ENCODE results near the gene NEK1. TPM values are rescaled to one million over a fixed set of nuclear protein-coding genes. Genes with fewer than 3 reads are reported as not detected.
"Not testable (repeated sequence)": the region's sequence is repeated elsewhere in the genome, so short reads cannot be mapped to it uniquely, and the experiment has no call there.

Gene NEK1
- total and polyA plus RNA-seq, 2 of the 8 experiments (the other 6 are each of a cell fraction or from before 2014, with no cell fraction given): 3.9 to 11.7 TPM

GRCh38 chr4:169571012-169571411 lies 41.4 kb downstream of the NEK1 start:
- H2BK120ac ChIP-seq (replicated peaks; ENCODE audit: low read depth, low read length); H3K4me2 ChIP-seq (ENCODE audit: insufficient read depth in 1 of 2, low read depth in 2 of 2, low read length in 2 of 2); H3K36me3 ChIP-seq (ENCODE audit: control insufficient read depth in 2 of 4, insufficient read depth in 4 of 4, low read length in 3 of 4); CTCF ChIA-PET (ENCODE audit: partially characterized antibody); H3K9me3 ChIP-seq (ENCODE audit: insufficient read depth in 2 of 2, low read depth in 1 of 2, low read length in 1 of 2); POLR2A ChIA-PET (ENCODE audit: partially characterized antibody); H3K79me2 ChIP-seq (ENCODE audit: control insufficient read depth in 1 of 2, insufficient read depth in 2 of 2, low read length in 2 of 2); H3K56ac ChIP-seq (replicated peaks; ENCODE audit: insufficient read length, low read depth, low read length); H3K9ac ChIP-seq (replicated peaks in 1 of 4; ENCODE audit: extremely low read depth in 1 of 4, low read depth in 3 of 4, low read length in 3 of 4); H3K18ac ChIP-seq (ENCODE audit: extremely low read depth, low read length); H2BK5ac ChIP-seq (ENCODE audit: low read depth, low read length); H4K8ac ChIP-seq (ENCODE audit: extremely low read depth, insufficient read depth, low read length); H3K79me1 ChIP-seq (ENCODE audit: low read depth, low read length); H3K27me3 ChIP-seq (replicated peaks in 1 of 4; ENCODE audit: control insufficient read depth in 3 of 4, extremely low read depth in 1 of 4, insufficient read depth in 3 of 4, low read length in 3 of 4); H2AFZ ChIP-seq (ENCODE audit: low read length); DNase-seq (ENCODE audit: low read depth in 1 of 2, low spot score in 2 of 2); H3K4me1 ChIP-seq (replicated peaks in 1 of 4; ENCODE audit: control insufficient read depth in 3 of 4, insufficient read depth in 4 of 4, low read length in 3 of 4); H3K23me2 ChIP-seq (ENCODE audit: low read depth, low read length); H3K14ac ChIP-seq (ENCODE audit: insufficient read length); H3K23ac ChIP-seq (ENCODE audit: insufficient read length); H4K20me1 ChIP-seq (replicated peaks in 1 of 2; ENCODE audit: control insufficient read depth in 1 of 2, insufficient read depth in 2 of 2, low read length in 2 of 2); H2BK12ac ChIP-seq (ENCODE audit: low read depth, low read length); H3K4ac ChIP-seq (replicated peaks; ENCODE audit: insufficient read length, low read depth, low read length); H2AK5ac ChIP-seq (ENCODE audit: low read depth, low read length); H4K5ac ChIP-seq (ENCODE audit: insufficient read length, low read depth, low read length); H2BK20ac ChIP-seq (ENCODE audit: low read length); H3K4me3 ChIP-seq (ENCODE audit: extremely low read depth in 1 of 4, insufficient read depth in 2 of 4, low read depth in 3 of 4, low read length in 4 of 4); H2BK15ac ChIP-seq (ENCODE audit: low read length); H4K91ac ChIP-seq (replicated peaks; ENCODE audit: insufficient read length, low read length); H3K27ac ChIP-seq (ENCODE audit: low read depth, low read length); FAIRE-seq: not testable (repeated sequence)
- 85% methylated on average over 2 of the region's 3 CpGs; no CpG with 5 or more reads in 1 of the 2 experiments for WGBS, 2 experiments (ENCODE audit: extremely low coverage in 1 of 2, insufficient coverage in 1 of 2, insufficient read length in 1 of 2, insufficient replicate concordance in 2 of 2, low coverage in 1 of 2, low lambda C conversion rate in 2 of 2, missing lambda C conversion rate in 1 of 2)

GRCh38 chr4:169570266-169570665 lies 42.1 kb downstream of the NEK1 start:
- H3K18ac ChIP-seq (ENCODE audit: extremely low read depth, low read length); H4K5ac ChIP-seq (ENCODE audit: insufficient read length, low read depth, low read length); POLR2A ChIA-PET (ENCODE audit: partially characterized antibody); H2AFZ ChIP-seq (ENCODE audit: low read length); H3K9me3 ChIP-seq (ENCODE audit: insufficient read depth in 2 of 2, low read depth in 1 of 2, low read length in 1 of 2); H4K8ac ChIP-seq (ENCODE audit: extremely low read depth, insufficient read depth, low read length); H3K23me2 ChIP-seq (ENCODE audit: low read depth, low read length); CTCF ChIA-PET (ENCODE audit: partially characterized antibody); H3K79me2 ChIP-seq (ENCODE audit: control insufficient read depth in 1 of 2, insufficient read depth in 2 of 2, low read length in 2 of 2); H3K79me1 ChIP-seq (ENCODE audit: low read depth, low read length); H2BK12ac ChIP-seq (ENCODE audit: low read depth, low read length); H2BK120ac ChIP-seq (replicated peaks; ENCODE audit: low read depth, low read length); H3K4me1 ChIP-seq (replicated peaks in 1 of 4; ENCODE audit: control insufficient read depth in 3 of 4, insufficient read depth in 4 of 4, low read length in 3 of 4); H2BK5ac ChIP-seq (ENCODE audit: low read depth, low read length); H2BK15ac ChIP-seq (ENCODE audit: low read length); H2AK5ac ChIP-seq (ENCODE audit: low read depth, low read length); H3K4me2 ChIP-seq (ENCODE audit: insufficient read depth in 1 of 2, low read depth in 2 of 2, low read length in 2 of 2); H3K27ac ChIP-seq (ENCODE audit: low read depth, low read length); H4K91ac ChIP-seq (replicated peaks; ENCODE audit: insufficient read length, low read length); H3K23ac ChIP-seq (ENCODE audit: insufficient read length); H3K4ac ChIP-seq (replicated peaks; ENCODE audit: insufficient read length, low read depth, low read length); H2BK20ac ChIP-seq (ENCODE audit: low read length); H3K27me3 ChIP-seq (replicated peaks in 1 of 4; ENCODE audit: control insufficient read depth in 3 of 4, extremely low read depth in 1 of 4, insufficient read depth in 3 of 4, low read length in 3 of 4); H3K4me3 ChIP-seq (ENCODE audit: extremely low read depth in 1 of 4, insufficient read depth in 2 of 4, low read depth in 3 of 4, low read length in 4 of 4); DNase-seq (ENCODE audit: low read depth in 1 of 2, low spot score in 2 of 2); H4K20me1 ChIP-seq (replicated peaks in 1 of 2; ENCODE audit: control insufficient read depth in 1 of 2, insufficient read depth in 2 of 2, low read length in 2 of 2); H3K56ac ChIP-seq (replicated peaks; ENCODE audit: insufficient read length, low read depth, low read length); H3K9ac ChIP-seq (replicated peaks in 1 of 4; ENCODE audit: extremely low read depth in 1 of 4, low read depth in 3 of 4, low read length in 3 of 4); H3K14ac ChIP-seq (ENCODE audit: insufficient read length); H3K36me3 ChIP-seq (ENCODE audit: control insufficient read depth in 2 of 4, insufficient read depth in 4 of 4, low read length in 3 of 4); FAIRE-seq: not testable (repeated sequence)
- 100% methylated on average over 1 of the region's 26 CpGs; no CpG with 5 or more reads in 1 of the 2 experiments for WGBS, 2 experiments (ENCODE audit: extremely low coverage in 1 of 2, insufficient coverage in 1 of 2, insufficient read length in 1 of 2, insufficient replicate concordance in 2 of 2, low coverage in 1 of 2, low lambda C conversion rate in 2 of 2, missing lambda C conversion rate in 1 of 2)
